Medulla oblongata (tissue), 1 donor: ENCODE data around the gene PDZK1IP1.
"Not testable (repeated sequence)": the region's sequence is repeated elsewhere in the genome, so short reads cannot be mapped to it uniquely, and the experiment has no call there.

ENCODE experiments used
- DNase-seq: peaks from one replicate; pipeline ENCODE4 v3.0.0-alpha.2; 2015; ENCODE audit errors: extremely low spot score

Gene PDZK1IP1

GRCh38 chr1:47196622-47197021 lies 6.8 kb upstream of the PDZK1IP1 start:
- DNase-seq = no peak

GRCh38 chr1:47195981-47196380 lies 6.1 kb upstream of the PDZK1IP1 start:
- not testable (repeated sequence) for DNase-seq

- DNase-seq = no peak
Observed at GRCh38 chr1:47194311-47194710, 4.5 kb upstream of the PDZK1IP1 start.

- DNase-seq = not testable (repeated sequence)
Observed at GRCh38 chr1:47193496-47193895, 3.7 kb upstream of the PDZK1IP1 start.

- peak; percentile 85 for DNase-seq
Observed at GRCh38 chr1:47192458-47193384, 2.9 kb upstream of the PDZK1IP1 start.

- DNase-seq = no peak
Observed at GRCh38 chr1:47191940-47192457, 2.2 kb upstream of the PDZK1IP1 start.

GRCh38 chr1:47190857-47191256 lies 1.0 kb upstream of the PDZK1IP1 start:
- DNase-seq = no peak

GRCh38 chr1:47190509-47190855 lies 646 bp upstream of the PDZK1IP1 start:
- no peak for DNase-seq

- no peak for DNase-seq
Observed at GRCh38 chr1:47188791-47189785, 748 bp downstream of the PDZK1IP1 start.

GRCh38 chr1:47187926-47188250 lies 1.9 kb downstream of the PDZK1IP1 start:
- no peak for DNase-seq

GRCh38 chr1:47187231-47187925 lies 2.5 kb downstream of the PDZK1IP1 start:
- no peak for DNase-seq

GRCh38 chr1:47186267-47187185 lies 3.3 kb downstream of the PDZK1IP1 start:
- DNase-seq = no peak

- no peak for DNase-seq
Observed at GRCh38 chr1:47184822-47185677, 4.8 kb downstream of the PDZK1IP1 start.

GRCh38 chr1:47184090-47184821 lies 5.6 kb downstream of the PDZK1IP1 start:
- no peak for DNase-seq

GRCh38 chr1:47183308-47184089 lies 6.3 kb downstream of the PDZK1IP1 start:
- DNase-seq = no peak

GRCh38 chr1:47182676-47183235 lies 7.1 kb downstream of the PDZK1IP1 start:
- no peak for DNase-seq

GRCh38 chr1:47181955-47182675 lies 7.7 kb downstream of the PDZK1IP1 start:
- DNase-seq = no peak
